IMR-90 (cell line): ENCODE measurements around the gene SLC35C1. TPM values are rescaled to one million over a fixed set of nuclear protein-coding genes. Genes with fewer than 3 reads are reported as not detected.

ENCODE experiments used
- ATAC-seq: fragments of 200-7000 bp; cut with Tn5 transposase; 2 replicates; pipeline ENCODE4 v1.9.1; 2020; ENCODE audit warnings: low read depth, mild to moderate bottlenecking, moderate library complexity
- BruUV-seq: library from RNA; stranded (reverse); fragments of 400-500 nt; replicated peaks from 2 replicates; lab custom pipeline; 2021; lab: Mats Ljungman, UMichigan
- CTCF ChIA-PET: fragments of 300-600 bp; formaldehyde crosslinking; extraction: SDS; loops from one replicate; lab custom pipeline; 2021; ENCODE audit warnings: antibody characterized with exemption; lab: Yijun Ruan, JAX
- POLR2A ChIA-PET: fragments of 300-600 bp; sonication (Branson Sonifier 250); formaldehyde crosslinking; loops from one replicate; lab custom pipeline; 2022; ENCODE audit warnings: antibody characterized with exemption; ENCODE audit not compliant: unreplicated experiment; lab: Charles Lee
- DNase-seq: peaks from one replicate; pipeline ENCODE4 v3.0.0; 2013
- H2AFZ ChIP-seq: replicated peaks from 2 replicates; pipeline ENCODE3; 2013; ENCODE audit warnings: low read length, mild to moderate bottlenecking; ENCODE audit not compliant: poor library complexity
- H2AK5ac ChIP-seq: 2 replicates; pipeline ENCODE4 v1.6.1; 2013; ENCODE audit warnings: low read depth, low read length, inconsistent platforms
- H2AK9ac ChIP-seq: replicated peaks from 2 replicates; pipeline ENCODE3; 2013; ENCODE audit warnings: mild to moderate bottlenecking, low read depth, low read length, moderate library complexity; ENCODE audit not compliant: poor library complexity
- H2BK120ac ChIP-seq: 2 replicates; pipeline ENCODE4 v1.6.1; 2013; ENCODE audit warnings: low read depth, low read length, inconsistent platforms
- H2BK15ac ChIP-seq: 3 replicates; pipeline ENCODE4 v1.6.1; 2013; ENCODE audit warnings: low read depth, low read length, inconsistent platforms
- H2BK20ac ChIP-seq: 2 replicates; pipeline ENCODE4 v1.6.1; 2013; ENCODE audit warnings: low read depth, mild to moderate bottlenecking, inconsistent platforms, low read length, moderate library complexity
- H2BK5ac ChIP-seq: 2 replicates; pipeline ENCODE4 v1.6.1; 2013; ENCODE audit warnings: mild to moderate bottlenecking, low read depth, low read length, inconsistent platforms; ENCODE audit not compliant: poor library complexity, severe bottlenecking
- H3K14ac ChIP-seq: replicated peaks from 2 replicates; pipeline ENCODE4 v1.6.1; 2013; ENCODE audit warnings: low read depth, low read length, inconsistent platforms
- H3K18ac ChIP-seq: 2 replicates; pipeline ENCODE4 v1.6.1; 2013; ENCODE audit warnings: low read depth, low read length, control low read depth
- H3K23ac ChIP-seq: 2 replicates; pipeline ENCODE4 v1.6.1; 2013; ENCODE audit warnings: low read depth, low read length, inconsistent platforms
- H3K27ac ChIP-seq: 2 replicates; pipeline ENCODE4 v1.5.1; 2013; ENCODE audit warnings: mild to moderate bottlenecking, control low read depth, low read length; ENCODE audit not compliant: insufficient read depth
- H3K27me3 ChIP-seq: 2 replicates; pipeline ENCODE4 v1.6.1; 2013; ENCODE audit warnings: low read length; ENCODE audit not compliant: control insufficient read depth, insufficient read depth
- H3K36me3 ChIP-seq: 2 replicates; pipeline ENCODE4 v1.6.1; 2013; ENCODE audit warnings: low read length, mixed read lengths; ENCODE audit not compliant: control insufficient read depth, insufficient read depth
- H3K4ac ChIP-seq: 2 replicates; pipeline ENCODE4 v1.6.1; 2013; ENCODE audit warnings: low read depth, low read length, inconsistent platforms
- H3K4me1 ChIP-seq: 2 replicates; pipeline ENCODE4 v1.6.1; 2013; ENCODE audit warnings: low read length, mixed read lengths; ENCODE audit not compliant: control insufficient read depth, insufficient read depth
- H3K4me2 ChIP-seq: 2 replicates; pipeline ENCODE4 v1.6.1; 2013; ENCODE audit warnings: low read depth, mild to moderate bottlenecking, control low read depth, low read length, moderate library complexity
- H3K4me3 ChIP-seq: 2 replicates; pipeline ENCODE4 v1.5.1; 2013; ENCODE audit warnings: low read depth, mild to moderate bottlenecking, control low read depth, low read length, moderate library complexity; ENCODE audit not compliant: insufficient read depth
- H3K56ac ChIP-seq: 2 replicates; pipeline ENCODE4 v1.6.1; 2013; ENCODE audit warnings: low read length, inconsistent platforms; ENCODE audit not compliant: insufficient read depth; ENCODE audit errors: extremely low read depth
- H3K79me1 ChIP-seq, 2 experiments: 2 replicates each; pipeline ENCODE4 v1.6.1; 2013; ENCODE audit warnings: low read length in 2 of 2, inconsistent platforms in 1 of 2, low read depth in 1 of 2
- H3K9ac ChIP-seq: 2 replicates; pipeline ENCODE4 v1.6.1; 2013; ENCODE audit warnings: low read depth, low read length, control low read depth
- H3K9me1 ChIP-seq: 2 replicates; pipeline ENCODE4 v1.6.1; 2013; ENCODE audit warnings: low read length, inconsistent platforms; ENCODE audit not compliant: insufficient read depth
- H3K9me3 ChIP-seq: 2 replicates; pipeline ENCODE4 v1.6.1; 2013; ENCODE audit warnings: low read length; ENCODE audit not compliant: control insufficient read depth, insufficient read depth
- H4K20me1 ChIP-seq: 2 replicates; pipeline ENCODE4 v1.6.1; 2013; ENCODE audit warnings: low read length, inconsistent platforms; ENCODE audit not compliant: insufficient read depth
- H4K5ac ChIP-seq: 2 replicates; pipeline ENCODE4 v1.6.1; 2013; ENCODE audit warnings: mild to moderate bottlenecking, low read depth, low read length, control low read depth
- H4K8ac ChIP-seq, 2 experiments: 2 replicates each; pipeline ENCODE4 v1.6.1; 2013; ENCODE audit warnings: low read depth in 2 of 2, low read length in 2 of 2, control low read depth in 1 of 2, inconsistent platforms in 1 of 2
- H4K91ac ChIP-seq: 2 replicates; pipeline ENCODE4 v1.6.1; 2013; ENCODE audit warnings: low read depth, low read length, inconsistent platforms; ENCODE audit not compliant: insufficient read depth
- CEBPB ChIP-seq: IDR thresholded peaks from 2 replicates; pipeline ENCODE4 v1.6.1; 2012; ENCODE audit warnings: low read depth, low read length, improper control_type of control experiment
- ELK1 ChIP-seq: fragments of 150-350 bp; IDR thresholded peaks from 2 replicates; pipeline ENCODE4 v1.6.1; 2016; ENCODE audit warnings: low read depth, mild to moderate bottlenecking, low read length, moderate library complexity, borderline replicate concordance
- FOS ChIP-seq: fragments of 150-350 bp; IDR thresholded peaks from 2 replicates; pipeline ENCODE4 v1.6.1; 2016; ENCODE audit warnings: low read depth, low read length
- MAFK ChIP-seq: IDR thresholded peaks from 2 replicates; pipeline ENCODE4 v1.6.1; 2012; ENCODE audit warnings: low read depth, low read length, improper control_type of control experiment
- RAD21 ChIP-seq: IDR thresholded peaks from 2 replicates; pipeline ENCODE4 v1.6.1; 2012; ENCODE audit warnings: low read length, improper control_type of control experiment
- RFX5 ChIP-seq: IDR thresholded peaks from 2 replicates; pipeline ENCODE4 v1.8.0; 2012; ENCODE audit warnings: low read depth, mild to moderate bottlenecking, low read length, moderate library complexity
- WGBS, 2 experiments: methylation state at CpG; one replicate each; pipeline versions ENCODE4 v1.1.5 to v1.1.7; 2013; ENCODE audit warnings: missing lambda C conversion rate in 2 of 2; ENCODE audit not compliant: insufficient read length in 1 of 2; ENCODE audit errors: extremely low coverage in 2 of 2; 5-methylcytosine and 5-hydroxymethylcytosine counted together
- dilution Hi-C: fragments of 300-500 bp; cut with HindIII; formaldehyde crosslinking; loops from one replicate; pipeline ENCODE4 v1.14.3; 2018; ENCODE audit warnings: low sequenced_read_pairs; ENCODE audit not compliant: unreplicated experiment
- in situ Hi-C: fragments of 300-500 bp; cut with MboI; formaldehyde crosslinking; loops from 3 replicates; pipeline ENCODE4 v1.14.3; 2019; ENCODE audit warnings: low sequenced_read_pairs, inconsistent platforms, mixed read lengths
- intact Hi-C: fragments of 100-400 bp; cut with micrococcal nuclease; formaldehyde crosslinking; loops from 2 replicates; pipeline ENCODE4 v1.10.0; 2022
- polyA plus RNA-seq, 3 experiments: library from polyadenylated mRNA; depleted of rRNA; stranded (reverse); fragments of >200 nt; gene quantifications; 2 replicates each; pipeline ENCODE4 v1.2.3, GENCODE V29; 2012; ENCODE audit warnings: low replicate concordance in 1 of 3
- total RNA-seq: library from RNA; depleted of rRNA; stranded (reverse); fragments of >200 nt; gene quantifications from 2 replicates; pipeline ENCODE4 v1.2.3, GENCODE V29; 2012

The SLC35C1 gene
- total and polyA plus RNA-seq, 2 of the 4 experiments (the other 2 are of a cell fraction), result 4.3 to 27.1 TPM

- TF ChIP-seq MAFK, result no peak
Measured at GRCh38 chr11:45772986-45773785, 31.8 kb upstream of the SLC35C1 start (continued).

GRCh38 chr11:45773786-45774655 is 30.9 kb upstream of the SLC35C1 start:
- in situ Hi-C loops, result loop anchor here (10.0 kb wide), 1 partner anchor 399 kb away; no protein-coding TSS in a partner anchor
- no peak for DNase-seq
- no peak overlapping the region for H3K27ac ChIP-seq
- H3K18ac ChIP-seq, result no peak overlapping the region
- H3K4ac ChIP-seq, result no peak overlapping the region
- peaks cover 3% of the 10 kb centered on the region; the same call in 1 of the 2 replicates for H3K4me1 ChIP-seq
- H2AFZ ChIP-seq, result no peak overlapping the region
- H3K9ac ChIP-seq, result no peak overlapping the region
- WGBS, 2 experiments, result 85% methylated on average over 5 of the region's 12 CpGs; no CpG with 5 or more reads in 1 of the 2 experiments
- H2AK9ac ChIP-seq, result peak overlapping the region; percentile 57
- no peaks in the 10 kb centered on the region for H4K20me1 ChIP-seq
- H2BK5ac ChIP-seq, result no peak overlapping the region
- H3K27me3 ChIP-seq, result peaks cover 13% of the 10 kb centered on the region
- no peak overlapping the region for H2AK5ac ChIP-seq
- H4K8ac ChIP-seq, result no peak overlapping the region
- CTCF ChIA-PET, result no interaction called here
- no peaks in the 10 kb centered on the region for H3K79me1 ChIP-seq
- no peak overlapping the region for H2BK15ac ChIP-seq
- no peak overlapping the region for H3K4me3 ChIP-seq
- H4K91ac ChIP-seq, result no peak overlapping the region
- no peak overlapping the region for H4K5ac ChIP-seq
- intact Hi-C loops, result no loop called here
- POLR2A ChIA-PET, result no interaction called here
- no peak overlapping the region for H3K4me2 ChIP-seq
- no peak overlapping the region for H2BK120ac ChIP-seq
- no peaks in the 10 kb centered on the region for H3K9me1 ChIP-seq
- H3K56ac ChIP-seq, result no peak overlapping the region
- no peak overlapping the region for H3K14ac ChIP-seq
- no TSS peak for BruUV-seq
- no peak overlapping the region for H3K23ac ChIP-seq
- no peaks in the 10 kb centered on the region for H3K9me3 ChIP-seq
- H2BK20ac ChIP-seq, result no peak overlapping the region
- no peaks in the 10 kb centered on the region for H3K36me3 ChIP-seq
- no peak for TF ChIP-seq CEBPB
- TF ChIP-seq RFX5, result no peak
- TF ChIP-seq MAFK, result no peak
- no peak for TF ChIP-seq FOS
- no peak for TF ChIP-seq RAD21
- no peak for TF ChIP-seq ELK1
- ATAC-seq, result no peak
- dilution Hi-C loops, result no loop called here
